ENCODE data around the gene HEY2.
A peak's percentile ranks its signal among the peaks of the same experiment; 100 is the strongest.

HEY2 gene

DNA sequence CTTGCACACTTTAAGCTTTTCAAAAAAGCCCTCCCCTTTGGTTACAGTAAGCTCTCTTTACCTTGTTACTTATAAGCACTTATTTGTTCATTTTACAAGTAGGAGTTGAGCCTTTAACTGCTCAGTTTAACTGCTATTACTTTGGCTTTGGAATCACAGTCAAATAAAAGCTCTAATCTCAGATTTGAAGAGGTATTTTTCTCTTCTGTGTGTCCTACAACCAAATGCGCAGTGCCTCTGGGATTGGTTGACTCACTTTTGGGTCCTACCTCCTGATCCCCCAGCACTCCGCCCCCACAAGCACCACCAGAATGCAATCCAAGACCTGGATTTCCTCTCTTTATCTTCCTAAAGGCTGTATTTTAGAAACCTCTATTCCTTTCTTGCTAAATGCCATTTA is 43.8 kb downstream of the HEY2 start:
- Histone ChIP-seq H3K9me2 (replicated peaks; ENCODE audit: control insufficient read depth, low read length) (no peaks in the 10 kb centered on the region), H3K79me2 (ENCODE audit: control insufficient read depth, low read length) (peaks cover 87% of the 10 kb centered on the region), H3F3A (ENCODE audit: control insufficient read depth, insufficient read depth) (peaks cover 31% of the 10 kb centered on the region), H3K27ac (ENCODE audit: low read depth, low read length) (peak overlapping the region; percentile 93), H3K4me2 (ENCODE audit: low read length) (peak overlapping the region; percentile 100), H3K9me3 (ENCODE audit: control insufficient read depth, insufficient read depth, low read length) (no peaks in the 10 kb centered on the region), H3K36me3 (ENCODE audit: control insufficient read depth, low read length) (peaks cover 58% of the 10 kb centered on the region), H3K27me3 (ENCODE audit: control insufficient read depth, low read length) (no peaks in the 10 kb centered on the region), H3K4me3 (ENCODE audit: low read length) (peak overlapping the region; percentile 93), H3K4me1 (ENCODE audit: control insufficient read depth, low read length) (peaks cover 82% of the 10 kb centered on the region), H4K20me1 (ENCODE audit: control insufficient read depth, insufficient read depth, low read depth, low read length) (no peaks in the 10 kb centered on the region)
- TF ChIP-seq, protein P1, sequence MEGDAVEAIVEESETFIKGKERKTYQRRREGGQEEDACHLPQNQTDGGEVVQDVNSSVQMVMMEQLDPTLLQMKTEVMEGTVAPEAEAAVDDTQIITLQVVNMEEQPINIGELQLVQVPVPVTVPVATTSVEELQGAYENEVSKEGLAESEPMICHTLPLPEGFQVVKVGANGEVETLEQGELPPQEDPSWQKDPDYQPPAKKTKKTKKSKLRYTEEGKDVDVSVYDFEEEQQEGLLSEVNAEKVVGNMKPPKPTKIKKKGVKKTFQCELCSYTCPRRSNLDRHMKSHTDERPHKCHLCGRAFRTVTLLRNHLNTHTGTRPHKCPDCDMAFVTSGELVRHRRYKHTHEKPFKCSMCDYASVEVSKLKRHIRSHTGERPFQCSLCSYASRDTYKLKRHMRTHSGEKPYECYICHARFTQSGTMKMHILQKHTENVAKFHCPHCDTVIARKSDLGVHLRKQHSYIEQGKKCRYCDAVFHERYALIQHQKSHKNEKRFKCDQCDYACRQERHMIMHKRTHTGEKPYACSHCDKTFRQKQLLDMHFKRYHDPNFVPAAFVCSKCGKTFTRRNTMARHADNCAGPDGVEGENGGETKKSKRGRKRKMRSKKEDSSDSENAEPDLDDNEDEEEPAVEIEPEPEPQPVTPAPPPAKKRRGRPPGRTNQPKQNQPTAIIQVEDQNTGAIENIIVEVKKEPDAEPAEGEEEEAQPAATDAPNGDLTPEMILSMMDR (IDR thresholded peaks at IDR 0.05; ENCODE audit: low read depth, low read length, poor library complexity, severe bottlenecking), result no peak
- TF ChIP-seq EZH2phosphoT487 (IDR thresholded peaks at IDR 0.05; ENCODE audit: borderline replicate concordance, low read length), result no peak

DNA sequence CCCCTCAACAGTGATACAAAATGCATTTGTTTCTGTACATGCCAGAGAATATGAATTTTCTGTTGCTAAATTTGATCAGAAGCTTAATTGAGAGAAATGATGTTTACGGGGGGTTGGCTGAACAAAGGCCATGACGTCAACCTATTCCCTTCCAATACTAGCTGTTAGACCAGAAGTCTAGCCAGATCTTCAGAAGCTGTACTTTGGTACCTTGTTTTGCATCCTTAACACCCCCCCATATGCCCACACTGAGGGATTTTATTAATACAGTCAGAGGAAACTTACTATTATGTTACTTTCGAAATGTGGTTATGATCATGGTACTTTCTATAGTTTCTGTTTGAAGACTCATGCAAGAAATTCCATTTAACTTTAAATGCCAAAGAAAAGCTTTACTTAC is 44.4 kb downstream of the HEY2 start:
- H3K4me1 ChIP-seq (ENCODE audit: control insufficient read depth, low read length), result peaks cover 77% of the 10 kb centered on the region
- no peaks in the 10 kb centered on the region for H3K9me2 ChIP-seq (replicated peaks; ENCODE audit: control insufficient read depth, low read length)

DNA sequence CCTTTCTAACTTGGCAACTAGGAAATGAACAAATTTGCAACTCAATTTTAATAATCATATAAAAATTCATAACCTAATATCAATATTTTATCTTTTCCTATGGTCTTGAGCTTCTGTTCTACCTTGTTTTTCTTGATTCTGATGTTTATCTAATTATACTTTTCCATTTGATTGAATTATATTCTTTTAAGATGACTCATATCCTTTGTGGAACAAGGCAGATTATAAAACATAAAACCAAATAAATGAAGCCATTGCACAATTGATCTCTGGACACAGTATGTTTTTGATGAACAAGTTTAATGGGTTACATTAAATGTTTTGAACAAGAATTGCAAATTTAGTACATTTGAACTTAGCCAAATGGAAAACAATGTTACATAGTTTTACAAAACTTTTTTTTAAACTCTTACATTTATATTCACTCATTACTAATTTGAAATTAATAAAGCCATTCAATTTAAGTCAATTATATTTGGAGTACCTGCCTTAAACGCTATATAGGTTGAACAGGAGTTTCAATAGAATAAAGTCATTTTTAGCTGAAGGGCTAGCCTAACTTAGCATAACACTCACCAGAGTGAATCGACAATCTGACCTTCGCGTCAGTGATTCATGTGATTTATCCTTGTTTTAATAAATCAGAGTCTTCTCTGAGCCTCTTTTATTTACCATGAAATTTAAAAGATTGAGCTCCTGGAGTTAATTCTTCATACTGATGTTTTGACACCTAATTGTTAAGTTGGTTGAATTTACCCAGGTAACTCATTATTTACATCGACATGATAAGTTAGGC is 45.1 kb downstream of the HEY2 start:
- Histone ChIP-seq H3K4me3 (ENCODE audit: low read length) (peak overlapping the region; percentile 93), H3K9me3 (ENCODE audit: control insufficient read depth, insufficient read depth, low read length) (no peaks in the 10 kb centered on the region), H3K27me3 (ENCODE audit: control insufficient read depth, low read length) (no peaks in the 10 kb centered on the region), H3K79me2 (ENCODE audit: control insufficient read depth, low read length) (peaks cover 89% of the 10 kb centered on the region), H3K36me3 (ENCODE audit: control insufficient read depth, low read length) (peaks cover 61% of the 10 kb centered on the region), H3K4me1 (ENCODE audit: control insufficient read depth, low read length) (peaks cover 77% of the 10 kb centered on the region), H3K9me2 (replicated peaks; ENCODE audit: control insufficient read depth, low read length) (no peaks in the 10 kb centered on the region), H4K20me1 (ENCODE audit: control insufficient read depth, insufficient read depth, low read depth, low read length) (no peaks in the 10 kb centered on the region), H3F3A (ENCODE audit: control insufficient read depth, insufficient read depth) (peaks cover 34% of the 10 kb centered on the region), H3K27ac (ENCODE audit: low read depth, low read length) (peak overlapping the region; percentile 93), H3K4me2 (ENCODE audit: low read length) (peak overlapping the region; percentile 100)
- no peak for TF ChIP-seq EZH2phosphoT487 (IDR thresholded peaks at IDR 0.05; ENCODE audit: borderline replicate concordance, low read length)
- TF ChIP-seq, protein P1 (IDR thresholded peaks at IDR 0.05; ENCODE audit: low read depth, low read length, poor library complexity, severe bottlenecking), result no peak

More for the DNA sequence above, 44.4 kb downstream of the HEY2 start:
- H3F3A ChIP-seq (ENCODE audit: control insufficient read depth, insufficient read depth), result peaks cover 35% of the 10 kb centered on the region
- H3K4me2 ChIP-seq (ENCODE audit: low read length), result peak overlapping the region; percentile 100
- no peaks in the 10 kb centered on the region for H3K9me3 ChIP-seq (ENCODE audit: control insufficient read depth, insufficient read depth, low read length)
- peaks cover 58% of the 10 kb centered on the region for H3K36me3 ChIP-seq (ENCODE audit: control insufficient read depth, low read length)
- TF ChIP-seq EZH2phosphoT487 (IDR thresholded peaks at IDR 0.05; ENCODE audit: borderline replicate concordance, low read length), result no peak
- TF ChIP-seq, protein P1 (IDR thresholded peaks at IDR 0.05; ENCODE audit: low read depth, low read length, poor library complexity, severe bottlenecking), result no peak
- H3K4me3 ChIP-seq (ENCODE audit: low read length), result peak overlapping the region; percentile 93
- no peaks in the 10 kb centered on the region for H4K20me1 ChIP-seq (ENCODE audit: control insufficient read depth, insufficient read depth, low read depth, low read length)
- H3K79me2 ChIP-seq (ENCODE audit: control insufficient read depth, low read length), result peaks cover 86% of the 10 kb centered on the region
- peak overlapping the region; percentile 93 for H3K27ac ChIP-seq (ENCODE audit: low read depth, low read length)
- H3K27me3 ChIP-seq (ENCODE audit: control insufficient read depth, low read length), result no peaks in the 10 kb centered on the region
